SU-DHL-6 (cell line): ENCODE data around the gene DNAJC15.

ENCODE experiments used
- EZH2phosphoT487 ChIP-seq: fragments of 200-600 bp; sonication (generic), shearing (Covaris generic); conservative IDR thresholded peaks from 2 replicates; pipeline ENCODE4 v1.6.1; 2018; ENCODE audit warnings: mild to moderate bottlenecking, antibody characterized with exemption, low read length, moderate library complexity, mixed read lengths
- TF ChIP-seq, protein P1 (sequence below): fragments of 200-600 bp; sonication (generic); IDR thresholded peaks from one replicate; pipeline ENCODE4 v1.5.1; 2017; ENCODE audit warnings: antibody characterized with exemption, mild to moderate bottlenecking, low read length, moderate library complexity; ENCODE audit not compliant: insufficient read depth, poor library complexity, severe bottlenecking

DNA sequence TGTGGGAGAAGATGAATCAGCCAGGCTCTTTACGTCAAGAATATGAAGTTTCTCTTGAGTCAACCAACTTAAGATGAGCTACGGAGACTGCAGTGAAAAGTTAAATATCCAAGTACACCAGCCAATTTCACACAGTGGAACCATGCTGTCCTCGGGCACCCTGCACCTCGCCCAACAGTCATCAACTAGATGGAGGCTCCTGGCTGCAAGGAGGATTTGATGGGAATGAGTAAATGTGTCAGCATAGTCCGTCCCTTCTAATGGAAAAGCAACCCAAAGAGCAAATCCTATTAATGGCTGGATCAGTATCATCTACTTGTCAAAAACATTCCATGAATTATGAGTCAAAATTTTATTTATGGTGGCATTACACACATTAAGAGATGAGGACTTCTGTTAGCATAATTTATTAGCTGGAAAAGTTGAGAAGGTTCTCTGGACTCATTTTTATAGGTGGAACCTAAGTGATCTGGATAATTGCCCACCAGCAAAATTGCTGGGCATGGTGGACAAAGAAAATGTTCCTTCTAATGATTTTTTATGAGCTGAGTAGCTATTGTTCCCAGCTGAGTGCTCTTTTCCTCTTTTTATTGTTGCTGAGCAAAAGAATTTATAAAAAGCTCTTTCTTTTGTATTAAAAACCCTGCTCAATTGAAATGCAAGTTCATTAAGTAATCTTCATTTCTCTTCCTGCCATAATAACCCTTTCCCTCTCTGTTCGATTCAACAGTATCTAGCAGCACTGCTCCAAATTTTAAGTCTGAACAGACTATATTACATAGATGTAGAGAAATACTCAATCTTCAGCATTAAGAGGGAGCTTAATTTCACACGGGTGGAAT, 88.4 kb downstream of the DNAJC15 start:
- TF ChIP-seq, protein P1, sequence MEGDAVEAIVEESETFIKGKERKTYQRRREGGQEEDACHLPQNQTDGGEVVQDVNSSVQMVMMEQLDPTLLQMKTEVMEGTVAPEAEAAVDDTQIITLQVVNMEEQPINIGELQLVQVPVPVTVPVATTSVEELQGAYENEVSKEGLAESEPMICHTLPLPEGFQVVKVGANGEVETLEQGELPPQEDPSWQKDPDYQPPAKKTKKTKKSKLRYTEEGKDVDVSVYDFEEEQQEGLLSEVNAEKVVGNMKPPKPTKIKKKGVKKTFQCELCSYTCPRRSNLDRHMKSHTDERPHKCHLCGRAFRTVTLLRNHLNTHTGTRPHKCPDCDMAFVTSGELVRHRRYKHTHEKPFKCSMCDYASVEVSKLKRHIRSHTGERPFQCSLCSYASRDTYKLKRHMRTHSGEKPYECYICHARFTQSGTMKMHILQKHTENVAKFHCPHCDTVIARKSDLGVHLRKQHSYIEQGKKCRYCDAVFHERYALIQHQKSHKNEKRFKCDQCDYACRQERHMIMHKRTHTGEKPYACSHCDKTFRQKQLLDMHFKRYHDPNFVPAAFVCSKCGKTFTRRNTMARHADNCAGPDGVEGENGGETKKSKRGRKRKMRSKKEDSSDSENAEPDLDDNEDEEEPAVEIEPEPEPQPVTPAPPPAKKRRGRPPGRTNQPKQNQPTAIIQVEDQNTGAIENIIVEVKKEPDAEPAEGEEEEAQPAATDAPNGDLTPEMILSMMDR: no peak
- TF ChIP-seq EZH2phosphoT487: no peak
